Gastrocnemius medialis (tissue), 4 donors: ENCODE data around the gene GPNMB. TPM values are rescaled to one million over a fixed set of nuclear protein-coding genes. Genes with fewer than 3 reads are reported as not detected.

Experiments used
- ATAC-seq, 2 donors: fragments of 150-250 bp; one replicate each; pipeline ENCODE4 v1.9.1; 2016
- DNase-seq, 2 donors: peaks; one replicate each; pipeline ENCODE4 v3.0.0-alpha.2; 2019
- H3K27ac ChIP-seq, 4 donors: fragments of 200-600 bp; sonication (generic); 1 replicate in 1 of 4; 2 replicates in 3 of 4; pipeline ENCODE4 v1.5.1; 2016 to 2018; ENCODE audit warnings: mild to moderate bottlenecking in 2 of 4, moderate library complexity in 1 of 4
- H3K27me3 ChIP-seq, 3 donors: fragments of 200-600 bp; sonication (generic) in 2 of 3; 1 replicate in 1 of 3; 2 replicates in 2 of 3; pipeline versions ENCODE4 v1.5.1 to v1.6.0; 2016 to 2019; ENCODE audit warnings: mild to moderate bottlenecking in 1 of 3, moderate library complexity in 1 of 3
- H3K36me3 ChIP-seq, 2 donors: fragments of 200-600 bp; sonication (generic) in 1 of 2; one replicate each; pipeline ENCODE4 v1.5.1; 2017 to 2018
- H3K4me1 ChIP-seq, 2 donors: fragments of 200-600 bp; sonication (generic) in 1 of 2; one replicate each; pipeline ENCODE4 v1.5.1; 2016 to 2017; ENCODE audit warnings: mild to moderate bottlenecking in 2 of 2
- H3K4me3 ChIP-seq, 4 donors: fragments of 200-600 bp; sonication (generic) in 3 of 4; 1 replicate in 1 of 4; 2 replicates in 3 of 4; pipeline ENCODE4 v1.5.1; 2016 to 2019; ENCODE audit warnings: mild to moderate bottlenecking in 2 of 4
- H3K9me3 ChIP-seq, 3 donors: fragments of 200-600 bp; sonication (generic) in 2 of 3; 1 replicate in 1 of 3; 2 replicates in 2 of 3; pipeline ENCODE4 v1.5.1; 2016 to 2019
- CTCF ChIP-seq, 5 experiments: fragments of 450-650 bp in 3 of 5; fragments of 200-600 bp in 2 of 5; sonication (generic) in 2 of 5; IDR thresholded peaks in 4 of 5; conservative IDR thresholded peaks in 1 of 5; 1 replicate in 4 of 5; 2 replicates in 1 of 5; pipeline ENCODE4 v1.5.1; 2016 to 2019; ENCODE audit warnings: antibody characterized with exemption in 5 of 5, mild to moderate bottlenecking in 3 of 5, moderate library complexity in 3 of 5
- POLR2A ChIP-seq, 2 donors: fragments of 450-650 bp; IDR thresholded peaks; one replicate each; pipeline ENCODE4 v1.6.1; 2017; ENCODE audit warnings: antibody characterized with exemption in 2 of 2, mild to moderate bottlenecking in 2 of 2, moderate library complexity in 2 of 2
- in situ Hi-C, 4 donors: fragments of 200-750 bp; cut with MboI; loops; one replicate each; pipeline versions ENCODE4 v1.15.0 to v1.8.0; 2017; ENCODE audit warnings: low sequenced_read_pairs in 4 of 4
- intact Hi-C: fragments of 100-400 bp; cut with DNase I; formaldehyde crosslinking; loops from one replicate; pipeline ENCODE4 v1.15.1; 2023; ENCODE audit warnings: low total_unique reads
- total RNA-seq, 4 donors: library from RNA; depleted of rRNA; stranded (reverse); fragments of >200 nt; gene quantifications; one replicate each; pipeline versions ENCODE4 v1.1.0 to v1.2.3, GENCODE V29; 2016

GPNMB gene
- total RNA-seq, 4 donors from 2014 or later: 14.7 to 32.1 (median 17.3) TPM

- intact Hi-C loops (no loop called here), in situ Hi-C loops (loop anchor here in 3 of 4 donors (10.0 to 25.0 kb wide), 3 partner anchors 82 to 445 kb away; partner anchors contain the start of genes STK31 (in 3 of the 3) and NUP42 (in 1 of the 3))
- Histone ChIP-seq H3K27ac (no peak overlapping the region), H3K9me3 (no peaks in the 10 kb centered on the region), H3K4me1 (no peaks in the 10 kb centered on the region), H3K36me3 (no peaks in the 10 kb centered on the region), H3K4me3 (no peak overlapping the region), H3K27me3 (no peaks in the 10 kb centered on the region)
- DNase-seq (no peak), ATAC-seq (no peak)
- TF ChIP-seq POLR2A (IDR thresholded peaks at IDR 0.05): no peak
- no peak for TF ChIP-seq CTCF (IDR thresholded peaks at IDR 0.05 in 4 of 5, conservative IDR thresholded peaks at IDR 0.05 in 1 of 5)
These were observed 20.3 kb downstream of the GPNMB start for GRCh38 chr7:23266918-23267317.

GRCh38 chr7:23267357-23267756 lies 20.8 kb downstream of the GPNMB start:
- ATAC-seq (no peak), DNase-seq (no peak)
- H3K4me1 ChIP-seq: no peaks in the 10 kb centered on the region
- TF ChIP-seq POLR2A (IDR thresholded peaks at IDR 0.05) (no peak), CTCF (IDR thresholded peaks at IDR 0.05 in 4 of 5, conservative IDR thresholded peaks at IDR 0.05 in 1 of 5) (no peak)
- H3K36me3 ChIP-seq: no peaks in the 10 kb centered on the region
- H3K27ac ChIP-seq: no peak overlapping the region
- intact Hi-C loops (no loop called here), in situ Hi-C loops (loop anchor here in 3 of 4 donors (10.0 to 25.0 kb wide), 3 partner anchors 83 to 445 kb away; partner anchors contain the start of genes STK31 (in 3 of the 3) and NUP42 (in 1 of the 3))
- H3K4me3 ChIP-seq: no peak overlapping the region
- H3K9me3 ChIP-seq: no peaks in the 10 kb centered on the region
- no peaks in the 10 kb centered on the region for H3K27me3 ChIP-seq

- Histone ChIP-seq H3K27ac (no peak overlapping the region), H3K4me1 (no peaks in the 10 kb centered on the region), H3K9me3 (no peaks in the 10 kb centered on the region), H3K4me3 (no peak overlapping the region), H3K27me3 (no peaks in the 10 kb centered on the region), H3K36me3 (no peaks in the 10 kb centered on the region)
- in situ Hi-C loops: loop anchor here in 3 of 4 donors (10.0 to 25.0 kb wide), 3 partner anchors 83 to 444 kb away; partner anchors contain the start of genes STK31 (in 3 of the 3) and NUP42 (in 1 of the 3)
- ATAC-seq (no peak), DNase-seq (no peak)
- intact Hi-C loops: no loop called here
- no peak for TF ChIP-seq CTCF (IDR thresholded peaks at IDR 0.05 in 4 of 5, conservative IDR thresholded peaks at IDR 0.05 in 1 of 5)
- TF ChIP-seq POLR2A (IDR thresholded peaks at IDR 0.05): no peak
These were observed 21.6 kb downstream of the GPNMB start for GRCh38 chr7:23268167-23268566.

GRCh38 chr7:23268746-23269145 lies 22.2 kb downstream of the GPNMB start:
- in situ Hi-C loops: loop anchor here in 3 of 4 donors (10.0 to 25.0 kb wide), 3 partner anchors 84 to 444 kb away; partner anchors contain the start of genes STK31 (in 3 of the 3) and NUP42 (in 1 of the 3)
- no peak for ATAC-seq

More at GRCh38 chr7:23268746-23269145, 22.2 kb downstream of the GPNMB start:
- intact Hi-C loops: no loop called here
- DNase-seq: no peak
- Histone ChIP-seq H3K4me1 (no peaks in the 10 kb centered on the region), H3K27ac (no peak overlapping the region), H3K9me3 (no peaks in the 10 kb centered on the region), H3K27me3 (no peaks in the 10 kb centered on the region), H3K4me3 (no peak overlapping the region), H3K36me3 (no peaks in the 10 kb centered on the region)
- TF ChIP-seq CTCF (IDR thresholded peaks at IDR 0.05 in 4 of 5, conservative IDR thresholded peaks at IDR 0.05 in 1 of 5) (no peak), POLR2A (IDR thresholded peaks at IDR 0.05) (no peak)
